ENCODE data around the gene MT1B.
A peak's percentile ranks its signal among the peaks of the same experiment; 100 is the strongest.

Gene MT1B

DNA sequence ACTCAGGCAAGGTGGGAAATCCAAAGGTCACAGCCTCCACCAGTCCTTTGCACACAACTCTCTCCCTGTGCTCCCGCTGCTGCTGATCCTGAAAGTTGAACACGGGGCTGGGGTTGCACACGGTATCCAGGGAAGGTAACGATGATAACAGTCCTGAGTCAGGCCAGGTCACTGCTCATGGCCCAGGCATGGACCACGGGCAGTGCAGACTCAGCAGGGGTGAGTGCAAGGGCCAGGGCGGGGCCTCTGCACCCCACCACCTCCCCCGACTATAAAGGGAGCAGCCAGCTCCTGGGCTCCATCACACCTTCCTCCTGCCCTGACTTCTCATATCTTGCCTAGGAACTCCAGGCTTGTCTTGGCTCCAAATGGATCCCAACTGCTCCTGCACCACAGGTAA lies at the start of gene MT1B:
TSS of gene MT1B (plus strand) at position 301 of the 400 bp plus-strand sequence. CDS start at position 369, 68 bp downstream.
- DNase-seq = no peak

DNA sequence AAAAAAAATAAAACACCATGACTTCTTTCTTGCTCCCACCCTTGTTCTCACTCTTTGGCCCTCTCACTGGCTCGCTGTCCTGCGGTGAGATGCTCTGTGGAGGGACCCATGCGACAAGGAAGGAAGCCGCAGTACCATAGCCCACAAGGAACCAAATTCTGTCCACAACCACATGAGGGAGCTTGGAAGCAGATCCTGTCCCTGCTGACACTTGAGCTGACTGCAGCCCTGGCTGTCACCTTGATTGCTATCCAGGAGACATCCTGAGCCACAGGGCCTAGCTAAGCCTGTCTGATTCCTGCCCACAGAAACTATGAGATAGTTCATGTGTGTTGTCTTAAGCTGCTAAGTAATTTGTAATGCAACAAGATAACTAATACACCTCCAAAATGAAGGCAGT lies 48.1 kb upstream of the MT1B start:
- DNase-seq = peak; percentile 30

DNA sequence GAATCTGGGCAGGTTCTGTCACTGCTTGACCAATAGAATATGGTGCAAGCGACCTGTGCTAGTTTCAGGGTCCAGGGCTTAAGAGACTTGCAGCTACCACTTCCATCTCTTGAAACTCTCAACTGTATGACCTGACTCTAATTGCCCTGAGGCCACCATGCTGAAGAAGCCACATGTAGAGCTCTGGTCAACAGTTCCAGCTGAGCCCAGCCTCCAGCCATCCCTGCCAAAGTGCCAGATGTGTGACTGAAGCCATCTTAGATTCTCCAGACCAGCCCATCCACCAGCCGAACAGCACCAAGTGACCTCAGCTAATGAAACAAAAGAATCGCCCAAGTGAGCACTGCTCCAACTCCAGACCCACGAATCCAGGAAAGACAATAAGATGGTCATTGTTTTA lies 46.7 kb upstream of the MT1B start:
- DNase-seq = no peak

DNA sequence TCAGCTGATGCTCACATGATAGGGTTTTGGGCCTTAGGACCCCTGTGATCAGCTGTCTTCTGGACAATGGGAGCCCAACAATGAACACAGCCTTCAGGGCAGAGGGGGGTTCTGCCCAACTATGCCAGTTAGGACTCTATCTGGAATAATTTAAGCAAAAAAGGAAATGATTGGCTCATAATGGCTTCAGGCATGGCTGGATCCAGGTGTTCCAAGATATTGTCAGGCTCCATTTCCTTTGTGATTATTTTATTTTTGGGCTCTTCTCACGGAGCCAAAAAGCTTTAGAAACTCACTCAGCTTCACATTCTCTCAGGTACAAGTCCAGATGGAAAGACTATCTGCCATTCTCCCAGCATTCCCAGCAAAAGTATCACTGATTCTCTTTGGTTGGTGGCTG lies 46.2 kb upstream of the MT1B start:
- DNase-seq = no peak

DNA sequence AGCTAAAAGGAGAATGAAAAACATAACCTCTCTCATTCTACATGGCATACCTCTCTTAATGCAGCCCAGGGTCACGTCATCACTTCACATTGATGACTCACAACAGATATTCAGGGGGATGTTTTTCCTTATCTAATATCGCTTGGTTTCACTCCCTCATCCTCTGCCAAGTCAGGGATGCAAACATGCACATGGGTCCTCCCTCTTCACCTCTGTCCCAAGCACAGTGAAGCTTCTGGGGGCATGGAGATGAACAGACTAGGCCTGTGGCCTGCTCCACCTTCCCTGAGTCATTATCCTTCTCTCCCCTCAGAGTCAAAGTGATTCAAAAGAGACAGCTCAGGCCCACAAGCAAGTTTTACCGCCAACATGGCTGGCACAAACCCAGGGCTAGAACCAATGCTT lies 45.6 kb upstream of the MT1B start:
- no peak for DNase-seq

DNA sequence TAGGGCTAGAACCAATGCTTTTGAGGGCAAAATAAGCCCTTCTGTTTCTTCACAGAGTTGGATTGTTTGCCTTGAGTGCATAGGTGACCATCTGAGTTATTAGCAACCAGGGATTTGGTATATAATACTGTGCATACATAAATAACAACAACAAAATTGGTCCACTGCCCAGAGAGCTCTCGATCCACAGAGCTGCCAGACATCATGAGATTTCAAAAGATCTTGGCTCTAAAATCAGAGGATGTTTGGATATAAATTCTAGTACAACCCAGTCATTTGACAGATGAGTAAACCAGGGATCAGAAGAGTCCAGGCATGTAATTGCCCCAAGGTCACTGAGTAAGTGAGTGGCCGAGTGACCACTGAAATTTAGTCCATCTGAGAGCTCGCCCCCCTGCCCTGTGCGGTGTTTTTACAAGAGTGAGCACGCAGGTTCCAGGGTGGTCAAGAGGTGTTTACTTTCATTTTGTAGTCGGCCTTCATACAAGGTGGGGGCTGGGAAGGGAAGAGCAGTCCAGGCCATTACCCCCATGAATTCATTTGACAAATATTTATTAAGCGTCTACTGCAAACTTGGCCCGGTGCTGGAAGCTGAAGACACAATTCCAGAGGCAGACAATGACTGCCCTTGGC lies 45.1 kb upstream of the MT1B start:
- no peak for DNase-seq

DNA sequence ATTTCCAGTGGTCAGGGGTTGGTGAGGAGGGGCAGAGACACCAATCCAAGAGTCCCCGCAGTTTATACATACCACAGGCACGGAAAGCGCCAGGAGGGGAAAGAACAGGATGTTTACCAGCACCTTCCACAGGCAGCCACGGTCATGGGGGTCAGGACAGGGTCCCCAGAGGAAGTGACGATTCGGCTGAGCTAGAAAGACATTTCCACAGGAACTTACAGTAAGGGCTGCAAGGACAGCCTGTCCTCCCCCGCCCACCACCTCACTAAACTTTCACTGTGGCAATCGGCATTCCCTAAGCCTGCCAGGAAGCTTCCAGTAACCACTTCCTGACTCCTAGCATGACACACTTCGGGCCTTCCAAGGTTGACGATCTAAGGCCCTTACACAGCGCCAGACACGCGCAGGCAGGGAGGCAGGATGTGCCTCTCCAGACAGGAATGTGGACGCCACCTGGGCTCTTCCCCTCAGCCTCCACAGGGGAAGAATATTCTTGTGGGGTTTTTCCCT lies 44.5 kb upstream of the MT1B start:
- peak; percentile 23 for DNase-seq

DNA sequence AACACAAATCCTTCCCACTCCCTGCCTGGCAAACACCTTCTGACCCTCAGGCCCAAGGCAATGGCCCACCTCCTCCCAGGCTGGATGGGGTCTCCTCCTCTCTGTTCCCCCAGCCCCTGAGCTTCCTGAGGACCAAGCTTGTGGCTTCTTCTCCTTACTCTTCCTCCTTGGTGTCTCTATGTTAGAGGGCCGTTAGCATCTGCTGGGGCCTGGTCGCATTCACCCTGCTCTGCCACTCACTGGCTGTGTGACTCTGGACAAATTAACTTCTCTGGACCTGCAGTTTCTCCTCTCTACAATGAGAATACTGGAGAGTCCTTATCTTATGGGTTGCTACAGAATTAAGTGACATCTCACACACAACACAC lies 44.0 kb upstream of the MT1B start:
- no peak for DNase-seq

DNA sequence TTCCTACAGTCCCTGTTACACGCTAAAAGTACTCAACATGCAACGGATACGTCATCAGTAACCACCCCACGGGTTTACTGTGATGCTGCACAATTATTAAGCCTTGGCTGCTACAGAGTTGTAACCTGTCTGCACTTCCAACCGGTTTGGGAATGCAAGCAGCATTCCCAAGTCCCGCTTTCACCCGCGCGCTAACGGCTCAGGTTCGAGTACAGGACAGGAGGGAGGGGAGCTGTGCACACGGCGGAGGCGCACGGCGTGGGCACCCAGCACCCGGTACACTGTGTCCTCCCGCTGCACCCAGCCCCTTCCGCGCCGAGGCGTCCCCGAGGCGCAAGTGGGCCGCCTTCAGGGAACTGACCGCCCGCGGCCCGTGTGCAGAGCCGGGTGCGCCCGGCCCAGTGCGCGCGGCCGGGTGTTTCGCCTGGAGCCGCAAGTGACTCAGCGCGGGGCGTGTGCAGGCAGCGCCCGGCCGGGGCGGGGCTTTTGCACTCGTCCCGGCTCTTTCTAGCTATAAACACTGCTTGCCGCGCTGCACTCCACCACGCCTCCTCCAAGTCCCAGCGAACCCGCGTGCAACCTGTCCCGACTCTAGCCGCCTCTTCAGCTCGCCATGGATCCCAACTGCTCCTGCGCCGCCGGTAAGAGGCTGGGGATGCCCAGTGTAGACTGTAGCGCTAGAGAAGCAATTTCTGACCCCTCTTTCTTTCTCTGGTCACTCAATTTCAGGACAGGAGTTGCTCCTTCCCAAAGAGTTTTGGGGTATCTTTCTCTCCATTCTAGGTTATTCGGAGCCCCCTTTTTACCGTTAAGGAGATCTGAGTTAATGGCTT lies 43.4 kb upstream of the MT1B start, which contains the start of gene MT2A:
TSS of gene MT2A (plus strand) at position 542 of the 833 bp plus-strand sequence. CDS start at position 614, 72 bp downstream.
- peak; percentile 95 for DNase-seq

DNA sequence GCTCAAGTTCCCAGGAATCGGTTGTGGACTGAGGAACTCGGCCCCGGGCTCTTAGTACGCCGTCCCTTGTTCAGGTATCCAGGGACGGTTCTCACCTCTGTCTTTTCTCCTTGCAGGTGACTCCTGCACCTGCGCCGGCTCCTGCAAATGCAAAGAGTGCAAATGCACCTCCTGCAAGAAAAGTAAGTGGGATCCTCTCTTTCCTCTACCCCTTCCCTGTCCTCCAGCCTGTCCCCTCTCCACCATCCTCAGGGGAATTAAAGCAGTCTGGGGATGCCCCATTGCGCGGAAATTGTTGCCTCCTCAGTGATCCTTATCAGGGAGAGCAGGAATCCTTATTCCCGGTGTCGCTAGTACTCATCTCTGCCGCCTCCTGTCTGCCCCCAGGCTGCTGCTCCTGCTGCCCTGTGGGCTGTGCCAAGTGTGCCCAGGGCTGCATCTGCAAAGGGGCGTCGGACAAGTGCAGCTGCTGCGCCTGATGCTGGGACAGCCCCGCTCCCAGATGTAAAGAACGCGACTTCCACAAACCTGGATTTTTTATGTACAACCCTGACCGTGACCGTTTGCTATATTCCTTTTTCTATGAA lies 42.7 kb upstream of the MT1B start:
- peak; percentile 38 for DNase-seq

DNA sequence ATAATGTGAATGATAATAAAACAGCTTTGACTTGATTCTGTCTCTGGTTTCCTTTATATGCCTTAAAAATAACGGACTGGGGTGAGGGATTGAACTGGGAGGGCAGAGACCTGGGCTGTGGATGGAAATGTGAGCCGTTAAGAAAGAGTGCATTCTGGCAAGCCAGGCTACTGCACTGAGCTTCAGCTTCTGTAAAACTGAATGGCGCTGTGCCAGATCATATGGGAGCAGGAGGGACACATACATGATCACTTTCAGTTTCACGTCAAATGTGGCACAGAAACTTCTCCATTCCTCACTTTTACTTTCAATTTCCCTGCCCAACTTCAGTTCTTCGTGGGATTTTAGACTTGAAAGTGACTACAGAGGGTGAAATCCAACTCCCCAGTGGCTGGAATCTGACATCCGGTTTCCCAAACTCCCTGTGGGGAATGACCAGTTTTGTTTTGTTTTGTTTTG lies 42.2 kb upstream of the MT1B start:
- peak; percentile 87 for DNase-seq

DNA sequence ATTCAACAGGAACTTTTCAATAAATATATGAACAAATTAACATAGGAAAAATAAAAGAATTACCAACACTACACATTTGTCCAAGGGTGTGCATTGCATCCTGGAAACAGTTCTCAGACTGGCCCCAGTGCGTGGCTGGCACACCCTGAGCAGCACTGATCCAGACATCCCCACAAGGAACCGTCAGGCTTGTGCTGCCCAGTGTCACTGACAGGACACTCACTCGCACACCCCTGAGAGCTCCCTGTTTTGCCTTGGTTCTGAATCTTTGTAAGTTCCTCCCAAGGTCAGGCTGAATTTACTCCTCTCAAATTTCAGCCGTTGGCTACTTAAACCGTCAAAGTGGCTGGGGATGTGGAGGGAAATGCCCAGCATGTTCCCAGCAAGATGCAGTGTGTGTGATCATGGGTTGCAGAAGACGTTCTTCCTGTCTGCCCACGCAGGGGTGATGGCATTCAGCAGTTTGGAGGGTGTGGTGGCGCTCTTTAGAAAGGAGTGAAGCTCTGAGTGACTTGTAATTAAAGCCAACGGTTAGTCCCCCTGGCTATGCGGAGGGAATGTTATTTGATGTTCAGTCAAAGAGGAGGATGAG lies 41.6 kb upstream of the MT1B start:
- peak; percentile 89 for DNase-seq

DNA sequence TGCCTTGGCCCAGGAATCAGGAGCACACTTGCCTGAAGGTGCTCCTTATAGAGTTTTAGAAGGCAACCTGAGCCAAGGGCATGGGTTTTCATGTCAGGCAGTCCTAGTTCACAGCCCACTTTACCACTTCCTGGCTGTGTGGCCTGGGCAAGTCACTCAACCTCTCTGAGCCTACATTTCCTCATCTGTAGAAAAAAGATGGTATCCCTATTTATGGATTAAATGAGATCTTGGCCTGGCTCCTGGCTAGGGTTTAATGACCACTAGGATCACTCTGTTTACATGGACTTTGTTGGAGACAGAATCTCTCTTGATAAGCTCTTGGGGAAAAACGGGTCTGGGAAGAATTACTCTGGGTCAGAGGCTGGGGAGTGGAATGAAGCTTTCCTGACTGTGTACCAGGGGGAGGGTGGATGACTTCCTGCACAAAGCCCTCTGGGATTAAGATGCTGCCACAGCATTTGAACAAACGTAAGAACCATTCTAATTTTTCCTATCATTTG lies 41.0 kb upstream of the MT1B start:
- DNase-seq = peak; percentile 65

DNA sequence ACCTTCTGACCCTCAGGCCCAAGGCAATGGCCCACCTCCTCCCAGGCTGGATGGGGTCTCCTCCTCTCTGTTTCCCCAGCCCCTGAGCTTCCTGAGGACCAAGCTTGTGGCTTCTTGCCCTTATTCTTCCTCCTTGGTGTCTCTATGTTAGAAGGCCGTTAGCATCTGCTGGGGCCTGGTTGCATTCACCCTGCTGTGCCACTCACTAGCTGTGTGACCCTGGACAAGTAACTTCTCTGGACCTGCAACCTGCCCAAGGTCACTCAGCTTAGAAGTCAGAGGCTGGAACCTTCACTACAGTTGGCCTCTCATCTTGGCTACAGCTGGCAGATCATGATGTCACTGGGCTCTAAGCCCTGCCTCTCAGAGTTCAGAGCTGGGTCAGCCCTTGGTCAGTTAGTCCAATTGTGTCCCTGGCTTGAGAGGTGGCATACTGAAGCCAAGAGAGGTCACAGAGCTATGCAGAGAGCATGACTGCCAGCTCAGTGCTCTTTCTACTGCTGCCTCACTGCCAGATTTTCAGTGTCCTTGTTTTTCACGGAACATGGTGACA lies 40.3 kb upstream of the MT1B start:
- DNase-seq = peak; percentile 23

DNA sequence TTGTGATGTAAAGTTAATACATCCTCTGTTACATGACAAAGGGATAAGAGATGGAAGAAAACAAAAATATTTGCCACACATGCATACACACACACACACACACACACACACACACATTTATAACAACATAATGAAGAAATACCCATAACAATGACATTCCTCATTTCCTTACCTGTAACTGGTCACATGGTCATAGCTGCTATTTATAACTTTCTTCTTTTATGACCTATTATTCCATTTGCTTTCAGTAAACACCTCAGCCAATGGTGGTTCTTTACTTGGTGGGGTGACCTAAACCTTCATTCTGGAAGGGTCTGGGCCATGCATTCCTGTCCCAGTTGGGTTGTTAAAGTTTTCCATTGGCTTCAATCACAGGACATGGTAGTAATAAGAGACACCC lies 38.0 kb upstream of the MT1B start:
- no peak for DNase-seq

DNA sequence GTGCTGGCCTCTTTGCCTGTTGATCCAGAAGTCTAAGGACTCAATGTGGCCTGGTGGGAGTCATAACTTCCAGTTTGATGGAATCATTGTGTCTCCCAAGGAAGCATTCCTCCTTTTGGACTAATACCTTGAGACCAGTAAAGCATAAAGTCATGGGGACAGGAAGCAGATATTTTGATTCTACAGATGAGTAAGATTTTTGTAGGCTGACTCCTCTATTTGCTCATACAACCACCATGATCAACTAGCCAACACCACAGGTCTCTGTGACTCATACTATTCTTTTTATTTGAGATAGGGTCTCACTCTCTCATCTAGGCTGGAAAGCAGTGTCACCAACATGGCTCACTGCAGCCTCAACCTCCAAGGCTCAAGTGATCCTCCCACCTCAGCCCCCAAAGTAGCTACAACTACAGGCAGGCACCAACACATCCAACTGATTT lies 37.1 kb upstream of the MT1B start:
- peak; percentile 58 for DNase-seq

DNA sequence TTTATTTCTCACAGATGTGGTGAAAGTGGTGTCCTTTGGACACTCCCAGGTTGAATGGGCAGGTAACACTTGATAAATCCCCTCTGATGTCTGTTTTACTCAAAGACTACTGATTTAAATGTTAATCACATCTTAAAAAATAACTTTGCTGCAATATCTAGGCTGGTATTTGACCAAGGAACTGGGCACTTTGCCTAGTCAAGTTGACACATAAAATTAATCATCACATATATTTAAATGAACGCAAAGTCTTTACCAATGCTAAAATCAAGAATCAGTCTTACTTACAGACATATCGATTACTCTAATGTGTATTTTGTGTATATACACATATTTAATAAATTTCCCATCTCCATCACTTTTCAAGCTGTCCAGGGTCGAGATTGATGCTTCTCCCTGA lies 36.3 kb upstream of the MT1B start:
- no peak for DNase-seq

DNA sequence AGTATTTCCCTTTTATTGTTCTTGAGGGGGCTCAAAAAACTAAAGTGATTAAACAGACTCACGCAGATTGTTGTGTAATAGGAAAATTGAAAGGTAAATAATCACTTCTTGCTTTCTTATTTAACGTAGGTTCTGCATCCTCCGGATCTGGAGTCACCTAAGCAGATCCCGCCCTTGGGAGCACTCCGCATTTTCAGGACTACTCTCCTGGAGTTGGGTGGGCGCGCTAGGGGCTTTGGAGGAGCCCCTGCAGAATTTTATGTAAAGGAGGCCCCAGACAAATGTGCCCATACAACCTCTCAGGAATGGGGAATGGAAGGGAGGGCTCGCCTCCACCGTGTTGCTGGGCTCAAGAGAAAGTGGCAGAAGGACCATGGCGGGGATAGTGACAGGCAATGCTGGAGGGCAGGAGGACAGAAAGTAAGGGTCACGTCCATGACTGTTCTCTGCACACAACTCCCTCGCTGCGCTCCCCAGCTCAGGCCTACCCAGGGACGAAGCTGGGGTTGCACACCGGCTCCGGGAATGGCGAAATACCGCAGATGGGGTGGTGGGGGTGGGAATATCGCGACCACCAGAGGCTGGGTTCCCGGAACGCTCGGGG lies 35.0 kb upstream of the MT1B start:
- no peak for DNase-seq

DNA sequence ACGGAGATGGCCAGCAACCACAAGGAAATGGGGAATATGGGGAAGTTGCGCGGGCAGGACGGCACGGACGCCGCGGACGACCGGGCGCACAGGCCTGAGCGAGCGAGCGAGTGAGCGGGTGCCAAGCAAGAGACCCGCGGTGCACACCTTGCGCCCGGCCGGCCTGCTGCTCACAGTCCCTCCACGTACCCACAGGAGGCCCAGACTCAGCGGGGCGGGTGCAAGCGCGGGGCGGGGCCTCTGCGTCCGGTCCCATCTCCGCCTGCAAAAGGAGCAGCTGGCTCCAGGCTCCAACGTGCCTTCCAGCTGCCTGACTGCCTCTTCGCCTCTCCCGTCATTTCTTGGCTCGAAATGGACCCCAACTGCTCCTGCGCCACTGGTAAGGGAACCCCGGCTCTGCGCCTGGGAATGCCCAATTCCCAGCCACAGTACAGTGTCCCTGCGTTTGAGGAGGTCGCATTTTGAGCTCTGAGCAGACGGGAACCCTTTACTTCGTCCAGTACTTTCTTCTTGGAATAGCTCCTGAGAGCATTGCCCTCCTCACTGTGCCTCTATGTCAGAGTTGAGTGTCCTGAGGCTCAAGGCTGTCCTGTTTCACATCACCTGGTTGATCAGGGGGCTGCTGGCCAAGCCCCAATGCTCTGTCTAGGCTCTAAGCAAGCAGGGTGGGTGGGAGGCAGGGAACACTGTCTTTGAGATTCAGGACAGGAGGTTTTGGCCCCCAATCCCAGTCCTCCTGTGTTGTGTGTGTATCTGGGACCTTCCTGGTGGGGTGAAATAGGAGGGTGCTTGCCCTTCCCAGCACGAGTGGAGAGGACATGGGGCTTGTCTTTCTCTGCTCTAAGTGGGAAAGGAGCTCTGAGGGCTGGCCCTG lies 34.2 kb upstream of the MT1B start:
- DNase-seq = peak; percentile 81

DNA sequence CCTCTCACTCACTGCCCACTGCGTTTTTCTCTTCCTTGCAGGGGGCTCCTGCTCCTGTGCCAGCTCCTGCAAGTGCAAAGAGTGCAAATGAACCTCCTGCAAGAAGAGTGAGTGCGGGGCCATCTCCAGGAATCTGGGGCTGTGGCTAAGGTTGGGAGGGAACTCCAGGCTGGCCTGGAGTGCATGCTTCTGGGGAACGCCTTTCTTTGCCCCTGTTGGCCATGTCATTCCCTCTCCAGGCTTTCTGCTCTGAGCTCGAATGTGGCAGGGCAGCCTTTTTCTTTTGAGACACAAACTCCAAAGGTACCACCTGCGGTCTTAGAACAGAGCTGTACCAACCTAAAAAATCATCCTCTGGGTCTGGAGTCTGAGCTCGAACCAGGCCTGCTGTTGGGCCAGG lies 33.5 kb upstream of the MT1B start:
- DNase-seq = no peak

DNA sequence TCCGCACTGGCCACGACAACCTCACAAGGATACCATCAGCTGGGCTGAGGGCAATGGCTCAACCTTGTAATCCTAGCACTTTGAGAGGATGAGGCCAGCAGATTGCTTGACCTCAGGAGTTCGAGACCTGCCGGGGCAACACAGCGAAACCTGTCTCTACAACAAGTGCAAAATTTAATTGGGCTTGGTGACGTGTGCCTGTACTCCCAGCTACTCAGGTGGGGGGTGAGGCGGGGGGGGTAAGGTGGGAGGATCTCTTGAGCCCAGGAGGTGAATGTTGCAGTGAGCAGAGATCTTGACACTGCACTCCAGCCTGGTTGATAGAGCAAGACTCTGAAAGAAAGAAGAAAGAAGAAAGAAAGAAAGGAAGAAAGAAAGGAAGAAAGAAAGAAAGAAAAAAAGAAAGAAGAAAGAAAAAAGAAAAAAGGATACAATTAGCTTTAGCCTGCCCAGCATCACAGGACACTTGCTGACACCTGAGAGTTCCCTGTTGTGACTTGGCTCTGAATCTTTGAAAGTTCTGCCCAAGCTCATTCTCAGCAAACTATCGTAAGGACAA lies 31.3 kb upstream of the MT1B start:
- no peak for DNase-seq
